MM.1S (cell line): ENCODE measurements around the gene LRPPRC.

ENCODE experiments used
- EZH2 ChIP-seq: fragments of 300-600 bp; sonication (generic); optimal IDR thresholded peaks from 2 replicates; pipeline ENCODE3; 2017; ENCODE audit warnings: low read depth, mild to moderate bottlenecking, antibody characterized with exemption, low read length, mixed read lengths
- TF ChIP-seq, protein P1 (sequence below): fragments of 300-600 bp; sonication (generic); IDR thresholded peaks from 2 replicates; pipeline ENCODE4 v1.5.1; 2016; ENCODE audit warnings: antibody characterized with exemption, low read length, mixed read lengths

DNA sequence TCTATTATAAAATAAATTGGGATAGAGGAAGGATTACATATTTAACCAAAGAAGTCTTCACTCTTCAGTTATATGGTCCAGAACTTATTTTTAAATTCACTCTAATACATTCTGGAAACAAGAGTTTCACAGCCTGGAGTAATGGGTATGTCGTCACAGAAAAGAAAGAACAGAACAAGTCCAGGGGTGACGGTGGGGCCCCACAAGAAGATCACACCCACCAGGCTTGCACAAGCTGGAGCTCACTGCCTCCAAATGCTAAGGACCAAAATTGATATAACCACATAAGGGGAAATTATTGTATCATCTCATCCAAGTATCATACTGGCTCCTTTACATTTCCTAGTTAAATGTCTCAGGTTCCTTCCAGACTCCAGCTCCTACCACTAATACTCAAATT is 11.3 kb downstream of the LRPPRC start:
- TF ChIP-seq, protein P1, sequence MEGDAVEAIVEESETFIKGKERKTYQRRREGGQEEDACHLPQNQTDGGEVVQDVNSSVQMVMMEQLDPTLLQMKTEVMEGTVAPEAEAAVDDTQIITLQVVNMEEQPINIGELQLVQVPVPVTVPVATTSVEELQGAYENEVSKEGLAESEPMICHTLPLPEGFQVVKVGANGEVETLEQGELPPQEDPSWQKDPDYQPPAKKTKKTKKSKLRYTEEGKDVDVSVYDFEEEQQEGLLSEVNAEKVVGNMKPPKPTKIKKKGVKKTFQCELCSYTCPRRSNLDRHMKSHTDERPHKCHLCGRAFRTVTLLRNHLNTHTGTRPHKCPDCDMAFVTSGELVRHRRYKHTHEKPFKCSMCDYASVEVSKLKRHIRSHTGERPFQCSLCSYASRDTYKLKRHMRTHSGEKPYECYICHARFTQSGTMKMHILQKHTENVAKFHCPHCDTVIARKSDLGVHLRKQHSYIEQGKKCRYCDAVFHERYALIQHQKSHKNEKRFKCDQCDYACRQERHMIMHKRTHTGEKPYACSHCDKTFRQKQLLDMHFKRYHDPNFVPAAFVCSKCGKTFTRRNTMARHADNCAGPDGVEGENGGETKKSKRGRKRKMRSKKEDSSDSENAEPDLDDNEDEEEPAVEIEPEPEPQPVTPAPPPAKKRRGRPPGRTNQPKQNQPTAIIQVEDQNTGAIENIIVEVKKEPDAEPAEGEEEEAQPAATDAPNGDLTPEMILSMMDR, result no peak
- no peak for TF ChIP-seq EZH2
